NCI-H69 (cell line): ENCODE results near the gene CSMD2.
"Not testable (repeated sequence)": the region's sequence is repeated elsewhere in the genome, so short reads cannot be mapped to it uniquely, and the experiment has no call there.

Experiments used
- DNase-seq: peaks from one replicate; lab custom pipeline; 2025; lab: John Stamatoyannopoulos, UW

The CSMD2 gene

DNA sequence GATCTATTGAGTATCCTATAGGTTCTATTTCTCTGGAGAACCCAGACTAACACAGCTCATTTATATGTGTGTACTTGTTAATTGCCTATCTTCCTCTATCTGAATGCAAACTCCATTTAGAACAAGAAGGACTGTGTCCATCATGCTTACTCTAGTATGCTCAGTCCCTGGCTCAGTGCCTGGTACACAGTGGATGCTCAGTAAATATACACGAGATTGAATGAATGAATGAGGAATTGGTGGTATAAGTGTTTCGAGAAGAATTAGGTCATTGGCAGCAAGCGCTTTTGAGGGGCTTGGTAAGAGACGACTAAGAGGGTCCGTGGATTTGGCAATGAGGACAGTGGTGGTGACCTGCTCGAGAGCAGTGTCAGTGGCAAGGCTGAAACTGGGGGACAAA, 112.5 kb downstream of the CSMD2 start:
- no peak for DNase-seq

GRCh38 chr1:34050709-34051485, 114.1 kb downstream of the CSMD2 start:
- peak; percentile 37 for DNase-seq

DNA sequence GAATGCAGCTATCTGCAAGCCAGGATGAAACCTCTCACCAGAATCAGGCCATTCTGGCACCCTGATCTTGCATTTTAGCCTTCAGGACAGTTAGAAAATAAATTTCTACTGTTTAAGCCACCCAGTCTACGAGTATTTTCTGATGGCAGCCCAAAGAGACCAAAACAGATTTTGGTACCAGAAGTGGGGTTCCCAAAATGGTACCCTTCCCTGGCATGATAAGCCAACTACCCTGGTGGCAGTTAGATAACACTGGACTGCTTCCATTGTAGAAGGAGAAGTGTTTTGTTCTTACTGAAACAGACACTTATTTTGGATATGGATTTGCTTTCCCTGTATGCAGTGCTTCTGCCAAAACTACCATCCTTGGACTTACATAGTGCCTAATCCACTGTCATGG, 115.0 kb downstream of the CSMD2 start:
- no peak for DNase-seq

DNA sequence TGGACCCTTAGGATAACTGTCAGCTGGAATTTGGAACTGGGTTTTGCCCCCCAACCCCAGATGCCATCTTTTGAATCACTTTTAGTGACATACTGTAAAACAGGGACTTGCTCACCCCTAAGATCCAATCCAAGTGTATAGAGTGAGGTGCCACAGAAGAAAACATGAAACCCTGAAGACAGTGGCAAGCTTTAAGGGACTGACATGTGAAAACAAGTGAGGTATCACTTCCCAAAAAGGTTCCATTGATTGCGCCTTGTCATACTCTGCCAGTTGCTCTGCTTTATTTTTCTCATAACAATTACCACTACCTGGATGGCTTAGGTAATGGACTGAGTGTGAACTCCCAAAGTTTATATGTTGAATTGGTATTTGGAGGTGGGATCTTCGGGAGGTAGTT, 115.6 kb downstream of the CSMD2 start:
- no peak for DNase-seq

- no peak for DNase-seq
Measured at GRCh38 chr1:34037856-34038255, 127.2 kb downstream of the CSMD2 start.

DNA sequence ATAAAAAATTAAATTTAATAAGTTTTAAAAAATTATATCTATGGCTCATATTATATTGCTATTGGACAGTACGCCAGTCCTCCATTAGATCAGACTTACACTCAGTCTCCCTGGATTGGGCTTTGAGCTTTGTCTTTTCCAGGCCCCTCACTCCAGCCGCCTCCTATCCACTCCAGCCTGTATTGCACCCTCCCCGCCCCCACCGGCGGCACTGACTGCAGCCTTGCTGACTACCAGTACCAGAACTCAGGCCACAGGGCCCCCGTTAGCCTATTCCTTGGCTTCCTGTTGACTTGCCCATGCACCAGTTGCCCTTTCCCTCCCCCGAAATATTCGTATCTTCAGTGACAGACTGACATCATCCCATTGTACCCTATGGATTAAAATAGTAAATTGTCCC, 127.9 kb downstream of the CSMD2 start:
- no peak for DNase-seq

DNA sequence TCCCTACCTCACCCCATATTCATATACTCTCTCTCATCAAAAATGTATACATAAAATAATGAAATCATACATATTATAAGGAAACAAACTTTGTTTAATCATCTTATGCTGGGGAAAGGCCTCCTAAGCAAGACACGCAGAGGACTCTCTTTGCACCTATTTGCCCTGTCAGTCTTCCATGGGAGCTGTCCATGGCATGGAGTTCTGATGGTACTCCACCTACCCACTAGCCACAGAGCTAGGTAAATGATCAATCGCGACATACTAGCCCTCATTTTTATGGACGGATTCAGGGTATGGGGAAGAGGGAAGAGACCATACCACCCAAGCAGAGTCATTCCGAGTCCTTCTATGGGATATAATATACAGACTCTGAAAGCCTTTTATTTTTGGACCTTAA, 131.0 kb downstream of the CSMD2 start:
- no peak for DNase-seq

DNA sequence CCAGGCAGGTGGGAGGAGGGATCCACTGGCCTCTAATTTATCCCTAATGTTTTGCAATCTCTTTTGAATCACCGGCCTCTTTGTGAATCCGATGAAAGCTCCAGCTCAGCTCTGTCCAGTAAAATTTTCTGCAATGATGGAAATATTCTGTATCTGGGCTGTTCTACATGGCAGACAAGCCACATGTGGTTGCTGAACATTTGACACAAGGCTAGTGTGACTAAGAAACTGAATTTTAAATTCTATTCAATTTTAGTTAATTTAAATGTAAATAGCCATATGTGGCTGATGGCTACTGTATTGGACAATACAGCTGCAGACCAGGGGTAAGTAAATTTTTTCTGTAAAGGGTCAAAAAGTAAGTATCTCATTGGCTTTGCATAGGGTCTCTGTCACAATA, 135.1 kb downstream of the CSMD2 start:
- DNase-seq: no peak

DNA sequence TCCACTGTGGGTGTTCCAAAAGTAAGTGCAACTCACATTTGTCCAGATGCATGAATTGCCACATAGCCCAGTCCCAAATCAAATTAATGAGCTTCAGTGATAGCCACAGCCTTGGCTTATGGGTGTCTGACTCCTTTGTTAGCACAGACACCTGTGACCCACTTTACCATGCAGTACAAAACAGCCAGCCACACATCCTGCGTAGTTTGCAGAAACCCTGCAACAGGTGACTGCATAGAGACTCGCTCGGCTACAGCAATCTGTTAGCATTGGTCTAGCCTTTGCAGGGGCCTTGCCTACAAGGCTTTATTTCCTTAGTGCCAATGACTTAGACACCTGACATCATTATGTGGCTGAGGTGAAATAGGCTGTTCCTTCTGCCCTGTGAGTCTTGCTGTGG, 135.5 kb downstream of the CSMD2 start:
- no peak for DNase-seq

DNA sequence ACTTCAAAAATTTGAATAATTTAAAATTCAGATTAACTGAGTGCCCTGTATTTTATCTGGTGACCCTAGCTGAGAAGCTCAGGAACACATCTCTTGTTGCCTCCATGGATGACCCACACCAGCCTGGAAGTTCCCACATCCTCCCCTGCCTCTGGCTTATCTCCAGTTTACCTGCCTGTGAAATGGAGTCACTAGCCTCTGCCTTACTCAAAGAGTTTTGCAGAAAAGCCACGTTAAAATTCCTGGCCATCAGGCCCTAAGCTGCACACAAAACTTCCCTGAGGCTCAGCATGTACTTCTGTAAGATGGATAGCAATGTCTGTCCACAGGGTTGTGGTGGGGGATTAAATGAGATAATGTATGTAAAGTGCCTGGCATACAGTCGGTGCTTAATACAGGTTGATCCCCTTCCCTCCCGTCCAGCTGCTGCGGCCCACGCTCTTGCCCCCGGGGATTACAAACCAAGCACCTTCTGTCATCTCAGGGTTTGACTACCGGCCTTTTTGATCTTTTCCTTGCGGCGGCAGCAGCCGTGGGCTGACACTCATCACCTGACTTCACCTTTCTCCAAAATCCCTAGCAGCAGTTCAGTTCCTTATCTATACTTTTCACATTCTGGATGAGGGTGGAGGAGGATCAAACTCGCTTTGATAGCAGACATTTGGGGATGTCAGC, 136.5 kb downstream of the CSMD2 start:
- DNase-seq: no peak

- DNase-seq: no peak
Measured at GRCh38 chr1:34025675-34026074, 139.4 kb downstream of the CSMD2 start.

GRCh38 chr1:34024485-34024884, 140.5 kb downstream of the CSMD2 start:
- DNase-seq: no peak

- DNase-seq: peak; percentile 19
Measured at GRCh38 chr1:34019741-34020552, 145.1 kb downstream of the CSMD2 start.

DNA sequence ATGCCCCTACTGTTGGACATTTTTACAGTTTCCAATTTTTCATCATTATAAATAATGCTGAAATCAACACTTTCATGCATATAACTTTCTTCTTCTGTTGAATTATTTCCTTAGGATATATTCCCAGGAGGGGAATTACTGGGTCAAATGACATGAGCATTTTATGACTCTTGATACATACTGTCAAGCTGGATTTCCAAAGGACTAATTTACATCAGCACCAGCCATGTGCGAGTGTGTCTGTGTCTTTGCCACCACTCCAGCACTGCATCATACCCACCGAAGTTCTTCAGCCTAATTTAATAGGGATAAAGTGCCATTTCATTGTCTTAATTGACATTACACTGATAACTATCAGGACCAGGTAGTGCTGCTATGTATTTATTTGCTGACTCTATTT, 146.7 kb downstream of the CSMD2 start:
- DNase-seq: no peak

DNA sequence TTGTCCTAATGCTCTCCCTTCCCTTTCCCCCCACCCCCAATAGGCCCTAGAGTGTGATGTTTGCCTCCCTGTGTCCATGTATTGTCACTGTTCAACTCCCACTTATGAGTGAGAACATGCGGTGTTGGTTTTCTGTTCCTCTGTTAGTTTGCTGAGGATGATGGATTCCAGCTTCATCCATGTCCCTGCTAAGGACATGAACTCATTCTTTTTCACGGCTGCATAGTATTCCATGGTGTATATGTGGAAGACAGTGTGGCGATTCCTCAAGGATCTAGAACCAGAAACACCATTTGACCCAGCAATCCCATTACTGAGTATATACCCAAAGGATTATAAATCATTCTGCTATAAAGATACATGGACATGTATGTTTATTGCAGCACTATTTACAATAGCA, 148.7 kb downstream of the CSMD2 start:
- DNase-seq: not testable (repeated sequence)

- no peak for DNase-seq
Measured at GRCh38 chr1:34013958-34014737, 150.9 kb downstream of the CSMD2 start.

DNA sequence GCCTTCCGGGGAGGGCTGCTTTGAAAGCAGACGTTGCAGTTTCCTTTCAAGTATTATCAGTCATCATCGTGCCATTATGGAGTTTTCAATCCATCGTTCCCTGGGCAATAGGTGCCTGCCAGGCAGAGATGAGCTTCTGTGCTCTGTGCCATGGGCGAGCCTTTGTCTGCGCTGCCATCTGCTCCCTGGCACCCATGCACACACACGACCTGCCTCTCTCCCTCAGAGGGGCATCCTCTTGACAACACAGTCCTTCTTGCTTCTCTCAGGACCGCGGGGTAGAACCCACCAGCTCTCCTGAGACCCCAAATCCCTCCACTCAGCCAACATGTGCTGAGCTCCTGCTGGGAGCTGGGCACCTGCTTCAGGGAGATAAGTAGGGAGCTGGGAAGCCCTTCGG, 151.9 kb downstream of the CSMD2 start:
- DNase-seq: no peak

DNA sequence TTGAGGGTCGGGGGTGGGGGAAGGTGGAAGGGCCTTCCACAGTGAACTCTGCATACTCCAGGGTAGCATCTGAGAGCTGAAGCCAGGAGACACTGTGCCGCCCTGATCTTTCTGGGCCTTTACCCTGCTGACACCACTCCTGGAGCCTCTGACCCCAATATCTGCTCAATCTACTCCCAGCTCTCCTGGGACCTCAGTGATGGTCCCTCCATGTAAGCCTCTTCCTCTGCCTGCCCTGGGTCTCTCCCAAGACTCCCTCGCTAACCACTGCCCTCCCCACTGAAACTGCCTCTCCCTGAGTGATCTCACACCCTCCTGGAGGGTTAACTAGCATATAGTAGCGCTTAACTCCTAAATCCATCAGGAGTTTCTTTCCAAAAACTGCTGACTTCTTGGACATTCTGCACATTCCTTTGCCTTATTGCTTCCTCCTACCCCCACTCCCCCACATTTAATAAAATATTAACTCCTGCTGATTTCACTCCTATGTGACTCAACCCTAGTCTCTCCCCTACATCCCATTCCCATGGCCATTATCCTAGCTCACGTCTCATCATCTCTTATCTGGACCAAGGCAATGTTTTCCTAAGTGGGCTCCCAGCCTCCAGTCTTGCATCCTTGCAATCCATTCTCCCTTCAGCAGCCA, 155.6 kb downstream of the CSMD2 start:
- no peak for DNase-seq

- DNase-seq: no peak
Measured at GRCh38 chr1:34007760-34008159, 157.3 kb downstream of the CSMD2 start.

DNA sequence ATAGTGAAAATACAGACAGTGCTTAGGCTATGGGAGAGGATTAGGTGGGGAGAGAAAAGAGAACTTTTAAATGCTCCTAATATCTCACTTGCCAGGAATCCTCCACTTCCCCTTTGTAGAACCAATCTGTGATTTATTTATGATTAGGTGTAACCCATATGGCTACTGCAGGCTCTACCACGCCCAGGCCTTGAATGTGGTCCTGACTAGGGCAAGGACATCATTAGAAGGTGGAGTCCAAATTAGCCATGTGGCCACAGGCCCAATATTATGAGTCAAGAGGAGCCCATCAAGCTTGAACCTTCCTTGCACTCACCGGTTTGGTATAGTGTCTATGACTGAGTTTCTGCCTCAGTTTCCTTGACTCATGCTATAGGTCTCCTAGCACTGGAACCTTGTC, 159.7 kb downstream of the CSMD2 start:
- no peak for DNase-seq

GRCh38 chr1:34002810-34003209, 162.2 kb downstream of the CSMD2 start:
- no peak for DNase-seq
